ENCODE results near the gene NDUFA3. TPM values are rescaled to one million over a fixed set of nuclear protein-coding genes. Genes with fewer than 3 reads are reported as not detected.
"Not testable (repeated sequence)": the region's sequence is repeated elsewhere in the genome, so short reads cannot be mapped to it uniquely, and the experiment has no call there.

The NDUFA3 gene
- total and polyA plus RNA-seq, 7 experiments from 2014 or later, result 64.4 to 490 (median 124) TPM

DNA sequence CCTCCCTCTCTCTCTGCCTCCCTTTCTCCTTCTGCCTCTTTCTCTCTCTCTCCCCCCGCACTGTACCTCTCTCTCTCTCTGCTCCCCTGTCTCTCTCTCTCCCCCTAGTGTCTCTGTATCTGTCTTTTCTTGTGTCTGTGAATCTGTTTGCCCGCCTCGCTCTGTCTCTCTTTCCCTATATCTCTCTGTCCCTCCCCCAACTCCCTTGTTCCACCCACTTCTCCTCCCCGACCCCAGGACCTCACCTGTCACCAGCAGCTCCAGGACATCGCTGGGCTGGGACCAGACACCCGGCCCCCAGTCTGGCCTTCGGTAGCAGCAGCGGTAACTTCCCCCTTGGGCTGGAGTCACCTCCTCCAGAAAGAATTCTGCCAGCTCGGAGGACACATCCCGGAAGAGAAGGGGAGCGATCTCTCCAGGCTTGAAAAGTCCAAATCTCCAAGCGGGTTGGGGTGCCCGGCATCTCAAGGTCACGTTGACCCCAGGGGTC, 6.0 kb upstream of the NDUFA3 start:
- H3K4me1 ChIP-seq (ENCODE audit: control insufficient read depth in 2 of 2, insufficient read depth in 2 of 2, low read length in 2 of 2), result peaks cover 7 to 11% of the 10 kb centered on the region in 2 donors
- POLR2A ChIA-PET, result interaction anchor here (0.6 to 1.3 kb wide), 2 partner anchors 18 to 63 kb away, joined by 3 to 4 read pairs; partner anchors contain the start of genes LENG1, PRPF31 and TFPT
- H3K36me3 ChIP-seq (ENCODE audit: control insufficient read depth in 2 of 3, insufficient read depth in 3 of 3, low read length in 3 of 3), result no peaks in the 10 kb centered on the region
- ATAC-seq (peak; percentile 46), DNase-seq (peak in 3 of 9 donors; percentile 29 to 43 (median 41))
- peaks cover 0 to 3% (median 0%) of the 10 kb centered on the region in 5 donors for H3K36me3 Mint-ChIP-seq
- H3K4me3 Mint-ChIP-seq, result peak overlapping the region in 9 of 10 donors; percentile 5 to 87 (median 70)
- intact Hi-C loops (cut with micrococcal nuclease), result loop anchor here in 1 of 2 donors (1.0 to 2.0 kb wide), 2 partner anchors 18 to 254 kb away; partner anchors contain the start of genes PRPF31 and TFPT
- H3K4me1 Mint-ChIP-seq, result peaks cover 9 to 30% (median 20%) of the 10 kb centered on the region in 7 donors
- H3K27ac Mint-ChIP-seq, result peak overlapping the region; percentile 7 to 80 (median 60)
- H3K27ac ChIP-seq (ENCODE audit: low read depth, low read length), result peak overlapping the region; percentile 14
- peaks cover 0 to 5% (median 0%) of the 10 kb centered on the region in 11 donors for H3K9me3 Mint-ChIP-seq
- peaks cover 6 to 24% (median 15%) of the 10 kb centered on the region in 5 donors for H3K27me3 Mint-ChIP-seq
- H3K27me3 ChIP-seq (ENCODE audit: control insufficient read depth in 2 of 2, insufficient read depth in 2 of 2, low read length in 2 of 2), result no peaks in the 10 kb centered on the region
- no peaks in the 10 kb centered on the region for H3K9me3 ChIP-seq (ENCODE audit: control insufficient read depth in 2 of 3, low read length in 3 of 3)
- no peak overlapping the region for H3K4me3 ChIP-seq (ENCODE audit: low read length)
- CTCF ChIA-PET, result interaction anchor here (0.7 kb wide), 1 partner anchor 13 kb away, joined by 3 read pairs; no protein-coding TSS in a partner anchor

DNA sequence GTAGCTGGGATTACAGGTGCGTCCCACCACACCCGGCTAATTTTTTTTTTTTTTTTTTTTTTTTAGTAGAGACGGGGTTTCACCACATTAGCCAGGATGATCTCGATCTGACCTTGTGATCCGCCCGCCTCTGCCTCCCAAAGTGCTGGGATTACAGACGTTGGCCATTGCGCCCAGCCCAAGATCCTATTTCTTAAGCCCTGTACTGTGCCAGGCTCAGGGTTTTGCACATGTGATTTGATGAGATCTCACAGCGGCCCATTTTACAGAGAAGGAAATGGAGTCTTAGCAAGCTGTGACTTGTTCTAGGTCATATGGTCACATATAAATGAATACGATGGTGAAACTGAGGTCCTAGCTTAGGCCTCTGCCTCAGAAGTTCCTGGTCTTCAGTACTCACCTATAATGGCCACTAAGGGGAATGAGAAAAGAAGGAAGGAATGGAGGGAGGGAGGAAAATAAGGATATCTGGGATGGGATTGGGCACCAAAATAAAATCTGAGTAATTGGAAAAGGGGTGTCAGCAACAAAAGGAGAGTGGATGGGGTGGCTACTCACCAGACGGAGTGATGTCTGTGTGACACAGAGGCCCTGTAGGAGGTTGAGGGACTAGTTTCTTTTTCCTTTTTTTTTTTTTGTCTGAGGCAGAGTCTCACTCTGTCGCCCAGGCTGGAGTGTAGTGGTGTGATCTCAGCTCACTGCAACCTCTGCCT, 3.3 kb upstream of the NDUFA3 start:
- peaks cover 7 to 17% of the 10 kb centered on the region in 2 donors for H3K4me1 ChIP-seq (ENCODE audit: control insufficient read depth in 2 of 2, insufficient read depth in 2 of 2, low read length in 2 of 2)
- H3K4me1 Mint-ChIP-seq, result peaks cover 14 to 36% (median 29%) of the 10 kb centered on the region in 7 donors
- H3K27me3 ChIP-seq (ENCODE audit: control insufficient read depth in 2 of 2, insufficient read depth in 2 of 2, low read length in 2 of 2), result no peaks in the 10 kb centered on the region
- ATAC-seq (no peak), DNase-seq (no peak)
- H3K36me3 ChIP-seq (ENCODE audit: control insufficient read depth in 2 of 3, insufficient read depth in 3 of 3, low read length in 3 of 3), result peaks cover 0 to 4% (median 0%) of the 10 kb centered on the region in 3 experiments
- H3K27ac ChIP-seq (ENCODE audit: low read depth, low read length), result no peak overlapping the region
- POLR2A ChIA-PET, result interaction anchor here (4.5 kb wide), 1 partner anchor 16 kb away, joined by 41 read pairs; the partner anchor contains the start of genes PRPF31 and TFPT
- no peak overlapping the region for H3K4me3 ChIP-seq (ENCODE audit: low read length)
- H3K36me3 Mint-ChIP-seq, result no peaks in the 10 kb centered on the region
- H3K4me3 Mint-ChIP-seq, result no peak overlapping the region
- peaks cover 0 to 21% (median 1%) of the 10 kb centered on the region in 5 donors for H3K27me3 Mint-ChIP-seq
- peak overlapping the region in 1 of 9 donors; percentile 29 for H3K27ac Mint-ChIP-seq
- H3K9me3 ChIP-seq (ENCODE audit: control insufficient read depth in 2 of 3, low read length in 3 of 3), result no peaks in the 10 kb centered on the region
- peaks cover 0 to 4% (median 0%) of the 10 kb centered on the region in 11 donors for H3K9me3 Mint-ChIP-seq
- intact Hi-C loops (cut with micrococcal nuclease), result no loop called here
- CTCF ChIA-PET, result no interaction called here

DNA sequence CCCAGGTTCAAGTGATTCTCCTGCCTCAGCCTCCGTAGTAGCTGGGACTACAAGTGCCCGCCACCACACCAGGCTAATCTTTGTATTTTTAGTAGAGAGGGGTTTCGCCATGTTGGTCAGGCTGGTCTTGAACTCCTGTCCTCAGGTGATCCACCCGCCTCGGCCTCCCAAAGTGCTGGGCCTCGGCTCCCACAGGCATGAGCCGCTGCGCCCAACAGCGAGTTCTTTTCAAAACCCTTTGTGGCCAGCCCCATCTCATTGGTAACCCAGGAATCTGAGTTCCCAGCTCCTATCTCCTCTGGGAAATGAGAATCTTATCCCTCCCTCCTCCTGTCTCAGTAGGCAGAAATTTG, 2.8 kb upstream of the NDUFA3 start:
- H3K4me1 ChIP-seq (ENCODE audit: control insufficient read depth in 2 of 2, insufficient read depth in 2 of 2, low read length in 2 of 2), result peaks cover 7 to 17% of the 10 kb centered on the region in 2 donors
- H3K27me3 ChIP-seq (ENCODE audit: control insufficient read depth in 2 of 2, insufficient read depth in 2 of 2, low read length in 2 of 2); H3K36me3 Mint-ChIP-seq; DNase-seq; H3K36me3 ChIP-seq (ENCODE audit: control insufficient read depth in 2 of 3, insufficient read depth in 3 of 3, low read length in 3 of 3); CTCF ChIA-PET; H3K4me3 ChIP-seq (ENCODE audit: low read length); H3K4me3 Mint-ChIP-seq; H3K9me3 ChIP-seq (ENCODE audit: control insufficient read depth in 2 of 3, low read length in 3 of 3); H3K27ac Mint-ChIP-seq; H3K9me3 Mint-ChIP-seq; intact Hi-C loops (cut with micrococcal nuclease); H3K27ac ChIP-seq (ENCODE audit: low read depth, low read length); ATAC-seq: not testable (repeated sequence)
- Mint-ChIP-seq H3K27me3 (peaks cover 0 to 16% (median 0%) of the 10 kb centered on the region in 5 donors), H3K4me1 (peaks cover 14 to 40% (median 29%) of the 10 kb centered on the region in 7 donors)
- POLR2A ChIA-PET, result interaction anchor here (4.5 kb wide), 1 partner anchor 15 kb away, joined by 41 read pairs; the partner anchor contains the start of genes PRPF31 and TFPT

DNA sequence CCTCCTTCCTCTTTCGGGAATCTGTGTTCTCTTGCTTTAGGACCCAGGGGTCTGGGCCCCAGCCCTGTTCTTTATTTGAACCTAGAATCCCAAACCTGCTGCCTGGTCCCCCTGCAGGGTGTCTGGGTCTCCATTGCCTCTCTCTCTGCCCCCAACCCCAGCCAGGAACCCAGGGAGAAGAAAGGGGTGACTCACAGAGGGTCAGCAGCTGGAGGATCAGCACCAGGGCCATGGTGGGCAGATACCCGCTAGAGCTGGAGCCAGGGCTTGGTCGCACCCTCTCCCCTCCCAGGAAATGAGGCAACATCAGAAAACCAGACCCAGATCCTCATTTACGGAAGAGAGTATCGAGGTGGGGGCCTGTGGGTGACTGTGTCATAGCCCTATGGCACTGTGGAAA, 2.1 kb upstream of the NDUFA3 start, which contains the start of gene OSCAR:
Gene OSCAR (minus strand): TSS at position 243 of the 400 bp plus-strand sequence. CDS start 11 bp downstream, at position 232.
- ChIA-PET CTCF (no interaction called here), POLR2A (interaction anchor here (4.5 kb wide), 1 partner anchor 15 kb away, joined by 41 read pairs; the partner anchor contains the start of genes PRPF31 and TFPT)
- peaks cover 14 to 43% (median 29%) of the 10 kb centered on the region in 7 donors for H3K4me1 Mint-ChIP-seq
- Histone ChIP-seq H3K36me3 (ENCODE audit: control insufficient read depth in 2 of 3, insufficient read depth in 3 of 3, low read length in 3 of 3) (peaks cover 0 to 7% (median 0%) of the 10 kb centered on the region in 3 experiments), H3K9me3 (ENCODE audit: control insufficient read depth in 2 of 3, low read length in 3 of 3) (no peaks in the 10 kb centered on the region), H3K27me3 (ENCODE audit: control insufficient read depth in 2 of 2, insufficient read depth in 2 of 2, low read length in 2 of 2) (no peaks in the 10 kb centered on the region), H3K4me3 (ENCODE audit: low read length) (no peak within 1 kb of the TSS), H3K27ac (ENCODE audit: low read depth, low read length) (no peak within 1 kb of the TSS), H3K4me1 (ENCODE audit: control insufficient read depth in 2 of 2, insufficient read depth in 2 of 2, low read length in 2 of 2) (peaks cover 7 to 16% of the 10 kb centered on the region in 2 donors)
- intact Hi-C loops (cut with micrococcal nuclease), result no loop called here
- H3K27me3 Mint-ChIP-seq, result peaks cover 0 to 15% (median 0%) of the 10 kb centered on the region in 5 donors
- H3K4me3 Mint-ChIP-seq, result peak within 1 kb of the TSS in 8 of 10 donors; percentile 2 to 92 (median 69)
- H3K36me3 Mint-ChIP-seq, result peaks cover 0 to 2% (median 0%) of the 10 kb centered on the region in 5 donors
- DNase-seq (no peak), ATAC-seq (peak; percentile 22)
- peak within 1 kb of the TSS in 8 of 9 donors; percentile 29 to 91 (median 81) for H3K27ac Mint-ChIP-seq
- H3K9me3 Mint-ChIP-seq, result peaks cover 0 to 2% (median 0%) of the 10 kb centered on the region in 11 donors

DNA sequence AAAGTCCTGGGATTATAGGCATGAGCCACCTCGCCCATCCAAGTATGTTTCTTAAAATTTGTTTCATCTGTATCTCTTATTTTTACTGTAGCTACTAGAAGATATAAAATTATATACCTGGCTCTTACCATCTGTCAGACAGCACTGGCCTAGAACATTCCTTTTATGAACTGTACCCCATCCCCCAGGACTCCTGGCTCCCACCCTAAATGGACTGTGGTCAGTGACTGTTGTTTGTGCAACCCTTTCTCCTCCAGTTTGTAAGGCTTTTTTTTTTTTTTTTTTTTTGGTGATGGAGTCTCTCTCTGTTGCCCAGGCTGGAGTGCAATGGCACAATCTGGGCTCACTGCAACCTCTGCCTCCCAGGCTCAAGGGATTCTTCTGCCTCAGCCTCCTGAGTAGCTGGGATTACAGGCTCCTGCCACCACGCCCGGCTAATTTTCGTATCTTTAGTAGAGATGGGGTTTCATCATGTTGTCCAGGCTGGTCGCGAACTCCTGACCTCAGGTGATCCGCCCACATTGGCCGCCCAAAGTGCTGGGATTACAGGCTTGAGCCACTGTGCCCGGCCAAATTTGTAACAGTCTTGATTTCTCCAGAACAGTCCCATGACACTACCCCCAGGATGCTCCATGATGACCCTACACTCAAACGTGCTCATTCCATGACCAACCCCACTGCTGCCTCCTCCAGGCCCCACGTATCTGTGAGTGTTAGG, 2.5 kb downstream of the NDUFA3 start:
- peaks cover 5 to 40% (median 25%) of the 10 kb centered on the region in 7 donors for H3K4me1 Mint-ChIP-seq
- peaks cover 0 to 19% (median 0%) of the 10 kb centered on the region in 5 donors for H3K36me3 Mint-ChIP-seq
- peaks cover 0 to 2% (median 0%) of the 10 kb centered on the region in 11 donors for H3K9me3 Mint-ChIP-seq
- H3K9me3 ChIP-seq (ENCODE audit: control insufficient read depth in 2 of 3, low read length in 3 of 3), result no peaks in the 10 kb centered on the region
- no peak overlapping the region for H3K27ac ChIP-seq (ENCODE audit: low read depth, low read length)
- no peak overlapping the region for H3K4me3 ChIP-seq (ENCODE audit: low read length)
- intact Hi-C loops (cut with micrococcal nuclease), result no loop called here
- H3K36me3 ChIP-seq (ENCODE audit: control insufficient read depth in 2 of 3, insufficient read depth in 3 of 3, low read length in 3 of 3), result peaks cover 2 to 53% (median 8%) of the 10 kb centered on the region in 3 experiments
- peaks cover 0 to 2% (median 0%) of the 10 kb centered on the region in 5 donors for H3K27me3 Mint-ChIP-seq
- DNase-seq, result no peak
- H3K27ac Mint-ChIP-seq, result peak overlapping the region in 1 of 9 donors; percentile 74
- no peak for ATAC-seq
- peak overlapping the region in 7 of 10 donors; percentile 7 to 54 (median 32) for H3K4me3 Mint-ChIP-seq
- no peaks in the 10 kb centered on the region for H3K27me3 ChIP-seq (ENCODE audit: control insufficient read depth in 2 of 2, insufficient read depth in 2 of 2, low read length in 2 of 2)
- CTCF ChIA-PET, result no interaction called here
- POLR2A ChIA-PET, result interaction anchor here (0.6 to 3.5 kb wide), 4 partner anchors 9 to 32 kb away, joined by 3 to 19 read pairs (median 5); partner anchors contain the start of genes CNOT3, PRPF31 and TFPT
- peaks cover 0 to 6% of the 10 kb centered on the region in 2 donors for H3K4me1 ChIP-seq (ENCODE audit: control insufficient read depth in 2 of 2, insufficient read depth in 2 of 2, low read length in 2 of 2)

DNA sequence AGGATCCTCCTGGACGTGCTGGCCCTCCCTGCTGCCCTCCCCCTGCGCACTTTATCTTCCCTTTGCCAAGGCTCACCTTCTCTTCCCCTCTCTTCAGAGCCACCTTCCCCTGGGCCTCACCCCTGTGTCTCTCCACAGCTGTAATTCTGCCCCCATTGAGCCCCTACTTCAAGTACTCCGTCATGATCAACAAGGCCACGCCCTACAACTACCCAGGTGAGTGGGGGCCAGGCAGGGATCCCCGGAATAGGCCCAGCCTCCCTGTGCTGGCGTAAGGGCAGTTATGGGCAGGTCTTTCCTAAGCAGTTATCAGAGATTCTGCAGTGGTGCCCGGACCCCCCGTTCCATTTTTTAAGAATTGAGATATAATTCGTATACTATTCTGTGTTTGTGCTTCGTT, 3.1 kb downstream of the NDUFA3 start:
- intact Hi-C loops (cut with micrococcal nuclease), result no loop called here
- H3K27ac Mint-ChIP-seq, result peak overlapping the region in 2 of 9 donors; percentile 56 to 74
- POLR2A ChIA-PET, result interaction anchor here (0.6 to 1.5 kb wide), 2 partner anchors 10 to 233 kb away, joined by 3 to 6 read pairs; partner anchors contain the start of genes PRPF31 and TFPT

More for the DNA sequence above, 3.1 kb downstream of the NDUFA3 start:
- Mint-ChIP-seq H3K4me3 (peak overlapping the region in 3 of 10 donors; percentile 29 to 44 (median 41)), H3K27me3 (peaks cover 0 to 2% (median 0%) of the 10 kb centered on the region in 5 donors), H3K4me1 (peaks cover 5 to 40% (median 26%) of the 10 kb centered on the region in 7 donors), H3K9me3 (peaks cover 0 to 2% (median 0%) of the 10 kb centered on the region in 11 donors), H3K36me3 (peaks cover 2 to 25% (median 2%) of the 10 kb centered on the region in 5 donors)
- Histone ChIP-seq H3K4me3 (ENCODE audit: low read length) (no peak overlapping the region), H3K4me1 (ENCODE audit: control insufficient read depth in 2 of 2, insufficient read depth in 2 of 2, low read length in 2 of 2) (peaks cover 0 to 6% of the 10 kb centered on the region in 2 donors), H3K36me3 (ENCODE audit: control insufficient read depth in 2 of 3, insufficient read depth in 3 of 3, low read length in 3 of 3) (peaks cover 4 to 59% (median 11%) of the 10 kb centered on the region in 3 experiments), H3K27ac (ENCODE audit: low read depth, low read length) (no peak overlapping the region), H3K27me3 (ENCODE audit: control insufficient read depth in 2 of 2, insufficient read depth in 2 of 2, low read length in 2 of 2) (no peaks in the 10 kb centered on the region), H3K9me3 (ENCODE audit: control insufficient read depth in 2 of 3, low read length in 3 of 3) (no peaks in the 10 kb centered on the region)
- DNase-seq, result no peak
- CTCF ChIA-PET, result no interaction called here
- no peak for ATAC-seq
